Endothelial cell of umbilical vein (primary cell): ENCODE data around the gene PTPRK. TPM values are rescaled to one million over a fixed set of nuclear protein-coding genes. Genes with fewer than 3 reads are reported as not detected.

ENCODE experiments used
- BruUV-seq: library from RNA; stranded (reverse); fragments of 400-500 nt; replicated peaks from 2 replicates; lab custom pipeline; 2021; lab: Mats Ljungman, UMichigan
- CTCF ChIA-PET: fragments of 300-600, 350-600 bp; sonication (Branson Sonifier 250); formaldehyde crosslinking; loops from one replicate; lab custom pipeline; 2021; ENCODE audit warnings: antibody characterized with exemption, inconsistent platforms; lab: Charles Lee
- POLR2A ChIA-PET: fragments of 300-600, 350-600 bp; sonication (Branson Sonifier 250); formaldehyde crosslinking; loops from one replicate; lab custom pipeline; 2021; ENCODE audit warnings: antibody characterized with exemption, inconsistent platforms; lab: Charles Lee
- DNase-seq: peaks from one replicate; pipeline ENCODE4 v3.0.0-alpha.2; 2011; ENCODE audit warnings: low read depth, low spot score
- FAIRE-seq: peaks from 2 replicates; lab custom pipeline; 2011; peaks lifted over from hg19 to GRCh38; lab: Jason Lieb, UNC
- H2AFZ ChIP-seq: 2 replicates; pipeline ENCODE4 v1.6.0; 2012; ENCODE audit warnings: low read depth, low read length, control low read depth, inconsistent platforms
- H3K27ac ChIP-seq: 2 replicates; pipeline ENCODE4 v1.5.1; 2011; ENCODE audit warnings: low read depth, mild to moderate bottlenecking, control low read depth, low read length, moderate library complexity; ENCODE audit not compliant: insufficient read depth
- H3K27me3 ChIP-seq, 2 experiments: 2 replicates each; pipeline versions ENCODE4 v1.6.0 to v1.6.1; 2011; ENCODE audit warnings: low read length in 2 of 2, mixed read lengths in 1 of 2; ENCODE audit not compliant: control insufficient read depth in 2 of 2, insufficient read depth in 2 of 2
- H3K36me3 ChIP-seq, 2 experiments: 2 replicates in 1 of 2; 3 replicates in 1 of 2; pipeline ENCODE4 v1.5.1; 2011; ENCODE audit warnings: low read length in 2 of 2, mild to moderate bottlenecking in 1 of 2, moderate library complexity in 1 of 2; ENCODE audit not compliant: control insufficient read depth in 2 of 2, insufficient read depth in 2 of 2; ENCODE audit errors: extremely low read depth in 1 of 2
- H3K4me1 ChIP-seq: 3 replicates; pipeline ENCODE4 v1.5.1; 2011; ENCODE audit warnings: mild to moderate bottlenecking, low read length; ENCODE audit not compliant: control insufficient read depth, insufficient read depth; ENCODE audit errors: extremely low read depth
- H3K4me2 ChIP-seq: 2 replicates; pipeline ENCODE4 v1.6.1; 2011; ENCODE audit warnings: low read length, control low read depth, mixed read lengths; ENCODE audit not compliant: insufficient read depth
- H3K4me3 ChIP-seq, 3 experiments: fragments of 200-600 bp in 1 of 3; sonication (generic), shearing (Covaris generic) in 1 of 3; replicated peaks in 1 of 3; 2 replicates each; pipeline ENCODE4 v1.5.1; 2011 to 2016; ENCODE audit warnings: control low read depth in 3 of 3, low read length in 3 of 3, mild to moderate bottlenecking in 2 of 3, inconsistent platforms in 1 of 3, low read depth in 1 of 3, moderate library complexity in 1 of 3; ENCODE audit not compliant: insufficient read depth in 1 of 3
- H3K79me2 ChIP-seq: 2 replicates; pipeline ENCODE4 v1.6.0; 2012; ENCODE audit warnings: low read length, inconsistent platforms; ENCODE audit not compliant: control insufficient read depth, insufficient read depth
- H3K9ac ChIP-seq: replicated peaks from 2 replicates; pipeline ENCODE3; 2011; ENCODE audit warnings: low read length, control low read depth; ENCODE audit not compliant: insufficient read depth; ENCODE audit errors: extremely low read depth
- H3K9me1 ChIP-seq: replicated peaks from 3 replicates; pipeline ENCODE4 v1.6.0; 2011; ENCODE audit warnings: mild to moderate bottlenecking, low read length; ENCODE audit not compliant: control insufficient read depth, insufficient read depth; ENCODE audit errors: extremely low read depth
- H3K9me3 ChIP-seq: replicated peaks from 2 replicates; pipeline ENCODE4 v1.5.1; 2012; ENCODE audit warnings: low read length, inconsistent platforms; ENCODE audit not compliant: control insufficient read depth, insufficient read depth
- H4K20me1 ChIP-seq: replicated peaks from 2 replicates; pipeline ENCODE3; 2011; ENCODE audit warnings: mild to moderate bottlenecking, low read length; ENCODE audit not compliant: control insufficient read depth, insufficient read depth; ENCODE audit errors: extremely low read depth
- CTCF ChIP-seq, 2 donors: IDR thresholded peaks; 1 replicate in 1 of 2; 2 replicates in 1 of 2; pipeline ENCODE4 v1.5.1; 2011; ENCODE audit warnings: low read length in 2 of 2, mild to moderate bottlenecking in 2 of 2, moderate library complexity in 2 of 2, control low read depth in 1 of 2, inconsistent platforms in 1 of 2, low read depth in 1 of 2; ENCODE audit not compliant: insufficient read depth in 1 of 2; ENCODE audit errors: extremely low read depth in 1 of 2
- EZH2 ChIP-seq: IDR thresholded peaks from 2 replicates; pipeline ENCODE4 v1.6.1; 2012; ENCODE audit warnings: borderline replicate concordance, low read depth, mild to moderate bottlenecking, moderate library complexity, low read length, inconsistent platforms; ENCODE audit not compliant: severe bottlenecking
- FOS ChIP-seq: IDR thresholded peaks from 2 replicates; pipeline ENCODE4 v1.6.1; 2011; ENCODE audit warnings: mild to moderate bottlenecking, low read length, moderate library complexity, borderline replicate concordance; ENCODE audit not compliant: insufficient read depth
- GATA2 ChIP-seq: IDR thresholded peaks from 2 replicates; pipeline ENCODE4 v1.7.0; 2011; ENCODE audit warnings: low read depth, mild to moderate bottlenecking, moderate library complexity, mixed read lengths, low read length; ENCODE audit not compliant: insufficient read length, insufficient read depth
- JUN ChIP-seq: IDR thresholded peaks from 2 replicates; pipeline ENCODE4 v1.6.1; 2011; ENCODE audit warnings: borderline replicate concordance, low read depth; ENCODE audit not compliant: insufficient read length, insufficient read depth
- MAX ChIP-seq: IDR thresholded peaks from 2 replicates; pipeline ENCODE4 v1.6.1; 2011; ENCODE audit not compliant: insufficient read depth, insufficient read length
- MYC ChIP-seq: IDR thresholded peaks from one replicate; pipeline ENCODE4 v1.6.1; 2011; ENCODE audit warnings: mild to moderate bottlenecking, low read depth, low read length
- POLR2A ChIP-seq: IDR thresholded peaks from 2 replicates; pipeline ENCODE4 v1.6.1; 2012; ENCODE audit warnings: low read depth, mild to moderate bottlenecking, control low read depth, low read length
- POLR2AphosphoS5 ChIP-seq: IDR thresholded peaks from 2 replicates; pipeline ENCODE4 v1.6.1; 2012; ENCODE audit warnings: low read depth, mild to moderate bottlenecking, control low read depth, low read length, moderate library complexity; ENCODE audit not compliant: insufficient read depth
- dilution Hi-C: fragments of 300-500 bp; cut with MboI; formaldehyde crosslinking; loops from one replicate; pipeline ENCODE4 v1.15.0; 2019; ENCODE audit warnings: low sequenced_read_pairs; ENCODE audit not compliant: extremely low pct_ligation_motif_present
- intact Hi-C: fragments of 100-400 bp; cut with micrococcal nuclease; formaldehyde crosslinking; loops from one replicate; pipeline ENCODE4 v1.10.0; 2022
- polyA plus RNA-seq, 4 experiments: library from polyadenylated mRNA; depleted of rRNA in 3 of 4; stranded (reverse) in 3 of 4; unstranded in 1 of 4; fragments of >200 nt; gene quantifications; 2 replicates each; pipeline versions ENCODE4 v1.2.1 to v1.2.3, GENCODE V29; 2011 to 2012; ENCODE audit warnings: missing spikeins in 1 of 4
- total RNA-seq: library from RNA; stranded (reverse); gene quantifications from 2 replicates; pipeline ENCODE4 v1.2.3, GENCODE V29; 2021

PTPRK gene
- total and polyA plus RNA-seq, 2 donors (not counting 3 experiments of a cell fraction or from before 2014, with no cell fraction given) = 15.2 to 74.0 TPM

- H3K27ac ChIP-seq = no peak overlapping the region
- ChIA-PET POLR2A (no interaction called here), CTCF (no interaction called here)
- H3K9me3 ChIP-seq = no peaks in the 10 kb centered on the region
- no peaks in the 10 kb centered on the region for H3K27me3 ChIP-seq
- H3K36me3 ChIP-seq = no peaks in the 10 kb centered on the region
- no peaks in the 10 kb centered on the region for H4K20me1 ChIP-seq
- dilution Hi-C loops (no loop called here), intact Hi-C loops (no loop called here)
- DNase-seq = no peak
- no peak overlapping the region for H3K4me3 ChIP-seq
- FAIRE-seq = no peak
- no peak overlapping the region for H3K4me2 ChIP-seq
- TF ChIP-seq EZH2 = no peak
- no peak for TF ChIP-seq MAX
- no peak for TF ChIP-seq POLR2A
- TF ChIP-seq JUN = no peak
- no peak for TF ChIP-seq CTCF (IDR thresholded peaks at IDR 0.05; ENCODE audit: extremely low read depth in 1 of 2, insufficient read depth in 1 of 2, low read depth in 1 of 2, low read length in 2 of 2)
- no peak for TF ChIP-seq POLR2AphosphoS5
- TF ChIP-seq GATA2 = no peak
- no peak for TF ChIP-seq MYC
- no peak for TF ChIP-seq FOS
- H3K79me2 ChIP-seq = no peaks in the 10 kb centered on the region
- H3K4me1 ChIP-seq = no peaks in the 10 kb centered on the region
- H2AFZ ChIP-seq = no peak overlapping the region
- BruUV-seq = no TSS peak
- no peaks in the 10 kb centered on the region for H3K9me1 ChIP-seq
- no peak overlapping the region for H3K9ac ChIP-seq
These were observed 352.2 kb downstream of the PTPRK start for GRCh38 chr6:128168244-128168643.
